ENCODE results near the gene CHL1.
A peak's percentile ranks its signal among the peaks of the same experiment; 100 is the strongest.

The CHL1 gene

DNA sequence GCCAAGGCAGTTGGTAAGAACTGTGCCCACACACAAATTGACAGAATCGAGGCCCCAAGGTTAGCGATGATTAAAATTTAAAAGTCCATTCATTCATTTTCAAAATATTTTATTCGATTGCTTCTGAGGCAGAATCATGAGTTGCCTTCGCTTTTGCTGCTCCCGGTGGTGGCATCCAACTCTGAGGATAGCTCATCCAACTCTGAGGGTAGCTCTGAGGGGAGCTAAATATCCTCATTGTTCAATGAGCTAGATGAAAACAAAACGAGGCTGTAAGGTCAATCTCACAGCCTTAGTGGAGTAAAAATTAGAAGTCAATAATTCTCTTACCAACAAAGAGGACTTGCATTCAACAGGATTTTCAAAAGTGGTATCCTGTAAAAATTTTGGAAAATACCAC, 897 bp upstream of the CHL1 start:
- H3K4me3 ChIP-seq: no peak overlapping the region
- no peak for DNase-seq
- peaks cover 0 to 37% of the 10 kb centered on the region in 2 donors for H3K27me3 ChIP-seq
- TF ChIP-seq, protein P1, sequence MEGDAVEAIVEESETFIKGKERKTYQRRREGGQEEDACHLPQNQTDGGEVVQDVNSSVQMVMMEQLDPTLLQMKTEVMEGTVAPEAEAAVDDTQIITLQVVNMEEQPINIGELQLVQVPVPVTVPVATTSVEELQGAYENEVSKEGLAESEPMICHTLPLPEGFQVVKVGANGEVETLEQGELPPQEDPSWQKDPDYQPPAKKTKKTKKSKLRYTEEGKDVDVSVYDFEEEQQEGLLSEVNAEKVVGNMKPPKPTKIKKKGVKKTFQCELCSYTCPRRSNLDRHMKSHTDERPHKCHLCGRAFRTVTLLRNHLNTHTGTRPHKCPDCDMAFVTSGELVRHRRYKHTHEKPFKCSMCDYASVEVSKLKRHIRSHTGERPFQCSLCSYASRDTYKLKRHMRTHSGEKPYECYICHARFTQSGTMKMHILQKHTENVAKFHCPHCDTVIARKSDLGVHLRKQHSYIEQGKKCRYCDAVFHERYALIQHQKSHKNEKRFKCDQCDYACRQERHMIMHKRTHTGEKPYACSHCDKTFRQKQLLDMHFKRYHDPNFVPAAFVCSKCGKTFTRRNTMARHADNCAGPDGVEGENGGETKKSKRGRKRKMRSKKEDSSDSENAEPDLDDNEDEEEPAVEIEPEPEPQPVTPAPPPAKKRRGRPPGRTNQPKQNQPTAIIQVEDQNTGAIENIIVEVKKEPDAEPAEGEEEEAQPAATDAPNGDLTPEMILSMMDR (IDR thresholded peaks at IDR 0.05): no peak
- no peak overlapping the region for H3K27ac ChIP-seq
- no peaks in the 10 kb centered on the region for H3K36me3 ChIP-seq
- intact Hi-C loops (cut with DNase I; ENCODE audit: low total_unique reads): no loop called here
- H3K4me1 ChIP-seq: peaks cover 0 to 24% (median 20%) of the 10 kb centered on the region in 4 donors
- no peaks in the 10 kb centered on the region for H3K9me3 ChIP-seq

DNA sequence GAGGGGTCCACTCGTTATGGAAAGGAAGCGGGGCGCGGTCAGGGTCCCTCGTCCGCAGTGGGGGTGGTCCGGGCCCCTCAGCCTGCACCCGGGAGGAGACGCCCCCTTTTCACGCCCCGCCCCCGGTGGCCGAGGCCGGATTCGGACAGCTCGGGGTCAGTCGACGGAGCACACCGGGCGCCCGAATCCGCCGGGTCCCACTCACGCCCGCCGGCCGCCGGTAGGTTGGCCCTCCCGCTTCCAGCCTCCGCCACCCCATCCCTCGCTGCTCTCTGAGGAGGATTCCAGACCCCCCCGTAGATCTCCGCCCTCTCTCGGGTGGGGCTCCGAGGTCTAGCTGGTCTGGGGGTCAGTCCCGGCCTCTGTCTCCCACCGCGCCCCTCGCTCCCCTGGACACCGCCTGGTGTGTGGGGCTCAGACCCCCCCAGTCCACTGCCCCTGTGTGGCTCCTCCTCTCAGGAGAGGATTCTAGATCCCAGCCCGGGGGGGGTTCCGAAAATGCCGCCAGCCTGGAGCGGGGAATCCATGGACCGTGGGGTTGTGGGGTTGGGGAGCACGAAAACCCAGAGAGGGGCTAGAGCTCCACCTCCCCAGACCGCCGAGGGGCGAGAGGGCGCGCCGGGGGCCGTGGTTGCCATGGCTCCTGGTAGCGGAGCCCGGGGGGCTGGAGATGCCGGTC, 725 bp downstream of the CHL1 start:
- peaks cover 0 to 37% of the 10 kb centered on the region in 2 donors for H3K27me3 ChIP-seq
- DNase-seq: no peak
- no peaks in the 10 kb centered on the region for H3K36me3 ChIP-seq
- peak overlapping the region; percentile 32 to 48 for H3K4me3 ChIP-seq
- H3K27ac ChIP-seq: no peak overlapping the region
- TF ChIP-seq, protein P1 (IDR thresholded peaks at IDR 0.05): no peak
- intact Hi-C loops (cut with DNase I; ENCODE audit: low total_unique reads): no loop called here
- no peaks in the 10 kb centered on the region for H3K9me3 ChIP-seq
- peaks cover 0 to 24% (median 20%) of the 10 kb centered on the region in 4 donors for H3K4me1 ChIP-seq

DNA sequence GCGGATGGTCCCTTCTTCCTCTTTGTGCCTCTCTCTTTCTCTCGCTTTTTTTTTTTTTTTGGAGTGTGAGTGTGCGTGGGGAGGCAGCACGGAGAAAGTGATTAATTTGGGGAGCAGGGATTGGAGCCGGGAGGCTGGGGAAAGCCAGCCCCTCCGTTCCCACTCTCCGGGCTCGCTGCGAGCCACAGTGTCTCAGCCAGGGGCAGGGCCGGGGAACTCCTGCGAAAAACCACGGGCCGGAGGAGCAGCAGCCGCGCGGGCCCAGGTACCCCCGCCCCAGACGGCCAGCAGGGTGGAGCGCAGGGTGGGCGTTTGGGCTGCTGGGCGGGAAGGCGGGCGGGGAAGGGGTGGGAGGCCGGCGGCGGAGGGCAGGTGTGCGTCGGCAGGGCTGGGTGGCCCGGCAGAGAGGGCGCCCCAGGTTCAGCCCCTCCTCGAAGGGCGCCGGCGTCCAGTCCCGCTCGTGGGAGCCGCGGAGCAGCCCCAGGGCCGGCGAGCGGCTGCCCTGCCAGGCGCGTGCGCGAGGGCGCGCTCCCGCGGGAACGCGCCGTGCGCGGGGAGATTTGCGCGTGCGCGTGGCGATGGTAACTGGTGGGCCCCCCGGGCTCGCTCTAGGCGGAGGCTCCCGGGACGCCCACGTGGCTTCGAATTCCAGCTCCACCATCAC, 1.4 kb downstream of the CHL1 start:
- TF ChIP-seq, protein P1 (IDR thresholded peaks at IDR 0.05): no peak
- H3K4me3 ChIP-seq: peak overlapping the region; percentile 32 to 48
- no peak overlapping the region for H3K27ac ChIP-seq
- no peaks in the 10 kb centered on the region for H3K9me3 ChIP-seq
- intact Hi-C loops (cut with DNase I; ENCODE audit: low total_unique reads): no loop called here
- no peak for DNase-seq
- peaks cover 0 to 24% (median 20%) of the 10 kb centered on the region in 4 donors for H3K4me1 ChIP-seq
- H3K27me3 ChIP-seq: peaks cover 0 to 37% of the 10 kb centered on the region in 2 donors
- no peaks in the 10 kb centered on the region for H3K36me3 ChIP-seq

GRCh38 chr3:199835-200234, 3.3 kb downstream of the CHL1 start:
- Histone ChIP-seq H3K4me3 (no peak overlapping the region), H3K27me3 (peaks cover 0 to 34% of the 10 kb centered on the region in 2 donors), H3K36me3 (no peaks in the 10 kb centered on the region), H3K9me3 (no peaks in the 10 kb centered on the region), H3K27ac (no peak overlapping the region), H3K4me1 (peaks cover 0 to 24% (median 20%) of the 10 kb centered on the region in 4 donors)
- intact Hi-C loops (cut with DNase I; ENCODE audit: low total_unique reads): no loop called here
- DNase-seq: no peak
- TF ChIP-seq, protein P1 (IDR thresholded peaks at IDR 0.05): no peak

DNA sequence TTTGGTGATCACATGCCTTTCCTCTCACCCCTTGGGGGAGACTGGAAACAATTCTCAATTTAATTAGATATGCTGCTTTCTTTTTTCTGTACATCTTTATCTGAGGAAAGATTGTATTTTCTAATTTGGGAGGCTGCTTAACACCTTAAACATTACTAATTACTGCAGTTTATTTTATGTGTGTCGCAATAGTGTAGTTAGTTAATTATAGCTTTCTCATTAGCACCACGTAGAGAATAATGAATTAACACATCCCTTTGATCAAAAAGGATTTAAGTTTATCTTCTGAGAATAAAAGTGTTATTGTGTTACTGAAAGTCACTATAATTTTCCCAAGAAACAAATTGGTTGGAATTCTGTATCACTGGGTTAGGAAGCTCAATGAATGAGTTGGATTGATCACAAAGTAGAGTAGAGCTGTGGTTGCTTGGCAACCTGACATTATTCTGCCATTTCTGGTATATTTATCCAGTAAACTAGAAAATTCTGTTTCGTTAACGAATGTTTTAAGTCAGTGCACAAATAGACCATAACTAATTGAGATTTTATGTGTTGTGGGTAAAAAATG, 4.3 kb downstream of the CHL1 start:
- H3K4me3 ChIP-seq: no peak overlapping the region
- no peaks in the 10 kb centered on the region for H3K36me3 ChIP-seq
- TF ChIP-seq, protein P1 (IDR thresholded peaks at IDR 0.05): no peak
- intact Hi-C loops (cut with DNase I; ENCODE audit: low total_unique reads): no loop called here
- no peak for DNase-seq
- H3K27me3 ChIP-seq: peaks cover 0 to 31% of the 10 kb centered on the region in 2 donors
- H3K27ac ChIP-seq: no peak overlapping the region
- H3K9me3 ChIP-seq: no peaks in the 10 kb centered on the region
- peaks cover 0 to 24% (median 20%) of the 10 kb centered on the region in 4 donors for H3K4me1 ChIP-seq
